Transverse colon (tissue), 4 donors: ENCODE data around the gene SLC22A3.

ENCODE experiments used
- CTCF ChIP-seq, 5 experiments: fragments of 200-600 bp in 3 of 5; fragments of 450-650 bp in 2 of 5; sonication (generic) in 3 of 5; IDR thresholded peaks; 1 replicate in 2 of 5; 2 replicates in 3 of 5; pipeline ENCODE4 v1.5.1; 2016 to 2017; ENCODE audit warnings: antibody characterized with exemption in 5 of 5, inconsistent platforms in 3 of 5, mild to moderate bottlenecking in 2 of 5, moderate library complexity in 1 of 5
- POLR2A ChIP-seq: fragments of 450-650 bp; IDR thresholded peaks from one replicate; pipeline ENCODE4 v1.6.1; 2016; ENCODE audit warnings: antibody characterized with exemption, mild to moderate bottlenecking, moderate library complexity
- POLR2AphosphoS5 ChIP-seq, 3 donors: sonication (generic); formaldehyde crosslinking; IDR thresholded peaks; one replicate each; pipeline ENCODE4 v1.6.1; 2016; ENCODE audit warnings: antibody characterized with exemption in 3 of 3

GRCh38 chr6:160391419-160392116 lies 43.4 kb downstream of the SLC22A3 start:
- TF ChIP-seq CTCF (IDR thresholded peaks at IDR 0.05) (no peak), POLR2A (no peak), POLR2AphosphoS5 (IDR thresholded peaks at IDR 0.05) (peak; percentile 58 to 64 (median 62))
